Mammary epithelial cell (primary cell): ENCODE data around the gene INPP4A.

Experiments
- CTCF ChIP-seq, 2 donors: IDR thresholded peaks in 1 of 2; conservative IDR thresholded peaks in 1 of 2; 2 replicates each; pipeline ENCODE4 v1.5.1; 2011 to 2012; ENCODE audit warnings: inconsistent platforms in 2 of 2, low read length in 2 of 2, mild to moderate bottlenecking in 2 of 2, control low read depth in 1 of 2, low read depth in 1 of 2; ENCODE audit not compliant: insufficient read depth in 1 of 2; ENCODE audit errors: extremely low read depth in 1 of 2
- EZH2 ChIP-seq: IDR thresholded peaks from 2 replicates; pipeline ENCODE4 v1.6.1; 2012; ENCODE audit warnings: low read length, inconsistent platforms, borderline replicate concordance

- TF ChIP-seq CTCF (conservative IDR thresholded peaks at IDR 0.05 in 1 of 2, IDR thresholded peaks at IDR 0.05 in 1 of 2; ENCODE audit: extremely low read depth in 1 of 2, insufficient read depth in 1 of 2, low read depth in 1 of 2, low read length in 2 of 2) = no peak
- no peak for TF ChIP-seq EZH2
Observed at GRCh38 chr2:98554116-98554861, 109.6 kb downstream of the INPP4A start.
